SH-SY5Y (cell line): ENCODE measurements around the gene MACROD2.

Experiments
- GATA2 ChIP-seq: IDR thresholded peaks from 2 replicates; pipeline ENCODE4 v1.6.1; 2011; ENCODE audit warnings: mild to moderate bottlenecking, low read depth, low read length
- GATA3 ChIP-seq: IDR thresholded peaks from 2 replicates; pipeline ENCODE4 v1.6.1; 2011; ENCODE audit warnings: low read depth, mild to moderate bottlenecking, low read length, moderate library complexity

- TF ChIP-seq GATA2 (no peak), GATA3 (no peak)
Observed at GRCh38 chr20:14568225-14568624, 572.9 kb downstream of the MACROD2 start.
